Mononuclear cell (primary cell): ENCODE measurements around the gene DES. TPM values are rescaled to one million over a fixed set of nuclear protein-coding genes. Genes with fewer than 3 reads are reported as not detected.

Source experiments
- H3K27me3 ChIP-seq: 2 replicates; pipeline ENCODE4 v1.6.0; 2011; ENCODE audit warnings: low read length, control low read depth; ENCODE audit not compliant: insufficient read depth
- H3K4me1 ChIP-seq: 2 replicates; pipeline ENCODE4 v1.5.1; 2011; ENCODE audit warnings: mild to moderate bottlenecking, low read length, control low read depth; ENCODE audit not compliant: insufficient read depth
- H3K4me3 ChIP-seq: 2 replicates; pipeline ENCODE4 v1.5.1; 2011; ENCODE audit warnings: mild to moderate bottlenecking, low read length, moderate library complexity
- H3K9me3 ChIP-seq: 2 replicates; pipeline ENCODE4 v1.5.1; 2011; ENCODE audit warnings: low read depth, mild to moderate bottlenecking, control low read depth, low read length
- total RNA-seq: library from RNA; depleted of rRNA; stranded (reverse); fragments of >200 nt; gene quantifications from one replicate; pipeline ENCODE4 v1.2.3, GENCODE V29; 2012

DES gene
- total RNA-seq, 1 donor, result 1.3 TPM

DNA sequence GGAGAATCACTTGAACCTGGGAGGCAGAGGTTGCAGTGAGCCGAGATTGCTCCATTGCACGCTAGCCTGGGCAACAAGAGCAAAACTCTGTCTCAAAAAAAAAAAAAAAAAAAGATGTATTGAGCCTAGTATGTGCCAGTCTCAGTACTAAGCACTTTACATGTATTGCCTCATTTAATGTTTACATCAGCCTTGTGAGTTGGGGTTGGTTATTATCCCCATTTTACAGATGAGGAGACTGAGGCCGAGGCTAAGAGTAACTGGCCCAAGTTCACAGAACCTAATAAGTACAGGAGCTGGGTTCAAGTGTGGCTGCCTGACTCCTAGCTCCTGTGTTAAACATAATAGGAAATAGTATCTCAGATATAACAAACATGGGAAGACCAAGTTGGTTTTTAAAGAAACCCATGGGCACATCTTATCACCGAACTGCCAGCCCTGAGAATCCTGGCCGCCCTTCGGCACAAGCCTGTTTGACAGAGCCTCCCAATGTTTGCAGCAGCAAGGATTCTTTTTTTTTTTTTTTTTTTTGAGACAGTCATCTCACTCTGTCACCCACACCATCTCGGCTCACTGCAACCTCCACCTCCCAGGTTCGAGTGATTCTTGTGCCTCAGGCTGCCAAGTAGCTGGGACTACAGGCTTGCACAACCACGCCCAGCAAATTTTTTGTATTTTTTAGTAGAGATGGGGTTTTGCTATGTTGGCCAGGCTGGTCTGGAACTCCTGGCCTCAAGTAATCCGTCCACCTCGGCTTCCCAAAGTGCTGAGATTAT, 56.3 kb downstream of the DES start:
- Histone ChIP-seq H3K9me3 (no peaks in the 10 kb centered on the region), H3K4me1 (no peaks in the 10 kb centered on the region), H3K27me3 (no peaks in the 10 kb centered on the region), H3K4me3 (no peak overlapping the region)

DNA sequence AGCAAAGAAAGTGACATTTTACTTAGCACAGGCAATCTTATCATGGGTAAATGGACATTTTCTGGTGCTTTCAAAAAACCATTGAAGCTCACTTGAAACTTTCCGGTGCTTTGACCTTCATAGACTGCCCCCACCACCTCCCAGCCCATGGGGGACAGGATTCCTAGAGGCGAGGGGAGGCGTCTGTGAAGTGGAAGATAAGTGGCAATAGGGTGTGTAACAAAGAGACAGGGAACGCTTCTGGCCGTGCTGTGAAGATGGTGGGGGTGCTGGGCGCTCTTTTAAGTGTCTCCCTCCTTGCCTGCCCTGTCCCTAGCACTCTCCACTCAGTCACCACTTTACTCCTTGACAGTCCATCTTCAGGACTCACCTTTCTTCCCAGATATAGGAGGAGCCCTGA, 57.1 kb downstream of the DES start:
- H3K4me3 ChIP-seq, result no peak overlapping the region
- no peaks in the 10 kb centered on the region for H3K9me3 ChIP-seq

DNA sequence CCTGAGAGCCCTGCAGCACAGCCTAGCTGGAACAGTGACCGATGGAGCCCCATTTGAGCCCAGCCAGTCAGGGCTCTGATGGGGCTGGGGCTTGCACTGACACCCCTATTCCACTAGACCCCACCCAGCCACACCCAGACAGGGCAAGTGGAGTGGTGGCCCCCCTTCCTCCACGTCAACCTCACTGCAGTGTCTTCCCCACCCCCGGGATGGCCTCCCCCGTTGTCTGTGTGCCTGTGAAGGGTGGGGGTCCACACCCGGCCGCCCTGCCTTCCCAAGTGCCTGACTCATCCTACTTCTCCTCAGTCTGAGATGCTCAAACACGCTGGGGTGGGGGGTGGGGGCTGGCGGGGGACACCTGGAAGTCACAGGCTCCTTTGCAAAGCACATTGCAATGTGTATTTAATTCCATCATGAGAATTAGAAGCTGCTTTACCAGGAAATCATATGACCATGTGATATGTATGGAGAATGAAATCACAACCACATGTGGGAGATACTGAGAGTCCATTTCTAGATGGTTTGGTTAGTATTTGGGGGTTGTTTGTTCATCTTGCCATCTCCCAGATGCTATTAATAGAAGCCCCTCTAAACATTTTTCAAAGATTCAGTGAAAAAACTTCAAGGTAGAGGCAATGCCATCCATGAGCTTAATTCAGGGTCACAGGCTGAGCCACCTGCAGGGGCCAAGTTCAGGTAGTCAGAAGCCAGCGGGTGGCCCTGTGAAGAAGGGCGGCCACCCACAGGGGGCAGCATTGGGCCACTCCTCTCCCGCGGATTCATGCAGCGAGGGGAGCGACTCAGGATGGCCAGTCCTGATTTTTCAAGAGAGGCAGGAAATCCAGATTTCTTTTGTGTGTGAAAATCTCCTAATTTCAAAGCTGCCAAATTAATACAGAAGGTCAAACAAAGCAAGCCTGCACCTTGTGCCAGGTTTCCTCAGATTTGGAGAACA, 57.8 kb downstream of the DES start:
- Histone ChIP-seq H3K27me3 (no peaks in the 10 kb centered on the region), H3K4me3 (no peak overlapping the region), H3K4me1 (no peaks in the 10 kb centered on the region)

More for the DNA sequence above, 57.1 kb downstream of the DES start:
- no peaks in the 10 kb centered on the region for H3K4me1 ChIP-seq
- H3K27me3 ChIP-seq, result no peaks in the 10 kb centered on the region

More for the DNA sequence above, 57.8 kb downstream of the DES start:
- no peaks in the 10 kb centered on the region for H3K9me3 ChIP-seq

Other genes with a start within 250 kb of the DES start
- gene SLC23A3, start 248.3 kb upstream of the DES start, total RNA-seq, result 0.31 TPM
- gene CNPPD1, start 241.5 kb upstream of the DES start, total RNA-seq, result 27.5 TPM
- gene RETREG2, start 240.1 kb upstream of the DES start, total RNA-seq, result 64.0 TPM
- gene ZFAND2B, start 211.6 kb upstream of the DES start, total RNA-seq, result 41.6 TPM
- gene ABCB6, start 199.4 kb upstream of the DES start, total RNA-seq, result 1.3 TPM
- gene ATG9A, start 188.7 kb upstream of the DES start, total RNA-seq, result 30.3 TPM
- gene ANKZF1, start 188.6 kb upstream of the DES start, total RNA-seq, result 45.4 TPM
- 3.4 TPM for gene GLB1L, start 172.9 kb upstream of the DES start, total RNA-seq
- 18.5 TPM for gene STK16, start 172.9 kb upstream of the DES start, total RNA-seq
- gene TUBA4B, start 165.1 kb upstream of the DES start, total RNA-seq, result not detected
- 108 TPM for gene TUBA4A, start 164.5 kb upstream of the DES start, total RNA-seq
- 57.5 TPM for gene DNAJB2, start 139.0 kb upstream of the DES start, total RNA-seq
- 1.3 TPM for gene PTPRN, start 109.0 kb upstream of the DES start, total RNA-seq
- not detected for gene RESP18, start 85.6 kb upstream of the DES start, total RNA-seq
- gene DNPEP, start 30.5 kb upstream of the DES start, total RNA-seq, result 24.9 TPM
- 2.4 TPM for gene SPEG, start 16.5 kb downstream of the DES start, total RNA-seq
- gene GMPPA, start 80.5 kb downstream of the DES start, total RNA-seq, result 12.0 TPM
- gene ASIC4, start 96.1 kb downstream of the DES start, total RNA-seq, result not detected
- gene CHPF, start 125.4 kb downstream of the DES start, total RNA-seq, result 2.7 TPM
- not detected for gene TMEM198, start 125.7 kb downstream of the DES start, total RNA-seq
- gene OBSL1, start 153.2 kb downstream of the DES start, total RNA-seq, result 0.52 TPM
- gene INHA, start 153.9 kb downstream of the DES start, total RNA-seq, result not detected
- gene STK11IP, start 179.5 kb downstream of the DES start, total RNA-seq, result 10.3 TPM
- 0.10 TPM for gene SLC4A3, start 209.3 kb downstream of the DES start, total RNA-seq